ENCODE measurements around the gene CWC22. TPM values are rescaled to one million over a fixed set of nuclear protein-coding genes. Genes with fewer than 3 reads are reported as not detected.
"Not testable (repeated sequence)": the region's sequence is repeated elsewhere in the genome, so short reads cannot be mapped to it uniquely, and the experiment has no call there.

The CWC22 gene
- 23.3 TPM for polyA plus RNA-seq (2013)

- Histone ChIP-seq H3K9me3 (ENCODE audit: control extremely low read depth in 1 of 5, control insufficient read depth in 4 of 5, insufficient read depth in 2 of 5, low read depth in 1 of 5, low read length in 4 of 5) (no peaks in the 10 kb centered on the region), H3K4me1 (ENCODE audit: control extremely low read depth in 1 of 4, control insufficient read depth in 4 of 4, insufficient read depth in 4 of 4, low read length in 3 of 4) (peaks cover 6 to 56% (median 23%) of the 10 kb centered on the region in 4 experiments), H3K27ac (ENCODE audit: insufficient read depth in 1 of 2, low read depth in 1 of 2, low read length in 2 of 2, poor library complexity in 1 of 2, severe bottlenecking in 2 of 2) (peak within 1 kb of the TSS; percentile 99 to 100), H3K4me3 (ENCODE audit: control insufficient read depth in 1 of 7, extremely low read depth in 1 of 7, insufficient read depth in 4 of 7, low read depth in 2 of 7, low read length in 6 of 7) (peak within 1 kb of the TSS; percentile 89 to 100 (median 97)), H3K27me3 (replicated peaks in 2 of 5; ENCODE audit: control insufficient read depth in 4 of 5, insufficient read depth in 5 of 5, low read length in 4 of 5) (no peaks in the 10 kb centered on the region), H3K36me3 (ENCODE audit: control insufficient read depth in 4 of 4, insufficient read depth in 4 of 4, low read length in 3 of 4) (no peaks in the 10 kb centered on the region)
- WGBS (ENCODE audit: insufficient coverage), result 0% methylated on average over 38 of the region's 46 CpGs
- POLR2A ChIA-PET, result interaction anchor here (1.0 to 1.1 kb wide), 2 partner anchors 10 to 13 kb away, joined by 3 read pairs; no protein-coding TSS in a partner anchor
- CTCF ChIA-PET, result interaction anchor here (1.0 to 1.4 kb wide), 2 partner anchors 9 to 71 kb away, joined by 3 to 4 read pairs; no protein-coding TSS in a partner anchor
- DNase-seq, result peak; percentile 96 to 98 (median 98)
Measured at GRCh38 chr2:180006781-180007579, at the start of gene CWC22. Gene CWC22 (minus strand): TSS chr2:180007297. CDS start chr2:179993341, 13,956 bp downstream.

- Histone ChIP-seq H3K27ac (ENCODE audit: insufficient read depth in 1 of 2, low read depth in 1 of 2, low read length in 2 of 2, poor library complexity in 1 of 2, severe bottlenecking in 2 of 2) (no peak overlapping the region), H3K4me1 (ENCODE audit: control extremely low read depth in 1 of 4, control insufficient read depth in 4 of 4, insufficient read depth in 4 of 4, low read length in 3 of 4) (no peaks in the 10 kb centered on the region), H3K9me3 (ENCODE audit: control extremely low read depth in 1 of 5, control insufficient read depth in 4 of 5, insufficient read depth in 2 of 5, low read depth in 1 of 5, low read length in 4 of 5) (no peaks in the 10 kb centered on the region), H3K27me3 (replicated peaks in 2 of 5; ENCODE audit: control insufficient read depth in 4 of 5, insufficient read depth in 5 of 5, low read length in 4 of 5) (no peaks in the 10 kb centered on the region), H3K4me3 (ENCODE audit: control insufficient read depth in 1 of 7, extremely low read depth in 1 of 7, insufficient read depth in 4 of 7, low read depth in 2 of 7, low read length in 6 of 7) (no peak overlapping the region), H3K36me3 (ENCODE audit: control insufficient read depth in 4 of 4, insufficient read depth in 4 of 4, low read length in 3 of 4) (no peaks in the 10 kb centered on the region)
- POLR2A ChIA-PET, result no interaction called here
- CTCF ChIA-PET, result no interaction called here
- WGBS (ENCODE audit: insufficient coverage), result 90% methylated on average over 15 of the region's 15 CpGs
- DNase-seq, result no peak
Measured at GRCh38 chr2:180056367-180057118, 49.4 kb upstream of the CWC22 start.

- H3K27me3 ChIP-seq (replicated peaks in 2 of 5; ENCODE audit: control insufficient read depth in 4 of 5, insufficient read depth in 5 of 5, low read length in 4 of 5); POLR2A ChIA-PET; H3K9me3 ChIP-seq (ENCODE audit: control extremely low read depth in 1 of 5, control insufficient read depth in 4 of 5, insufficient read depth in 2 of 5, low read depth in 1 of 5, low read length in 4 of 5); H3K4me3 ChIP-seq (ENCODE audit: control insufficient read depth in 1 of 7, extremely low read depth in 1 of 7, insufficient read depth in 4 of 7, low read depth in 2 of 7, low read length in 6 of 7); DNase-seq; CTCF ChIA-PET; H3K4me1 ChIP-seq (ENCODE audit: control extremely low read depth in 1 of 4, control insufficient read depth in 4 of 4, insufficient read depth in 4 of 4, low read length in 3 of 4); H3K36me3 ChIP-seq (ENCODE audit: control insufficient read depth in 4 of 4, insufficient read depth in 4 of 4, low read length in 3 of 4); H3K27ac ChIP-seq (ENCODE audit: insufficient read depth in 1 of 2, low read depth in 1 of 2, low read length in 2 of 2, poor library complexity in 1 of 2, severe bottlenecking in 2 of 2): not testable (repeated sequence)
- WGBS (ENCODE audit: insufficient coverage), result no CpG with 5 or more reads among the region's 1 CpG
Measured at GRCh38 chr2:180054576-180054975, 47.5 kb upstream of the CWC22 start.

GRCh38 chr2:180050246-180050645 is 43.1 kb upstream of the CWC22 start:
- ChIA-PET POLR2A (no interaction called here), CTCF (no interaction called here)
- H3K36me3 ChIP-seq (ENCODE audit: control insufficient read depth in 4 of 4, insufficient read depth in 4 of 4, low read length in 3 of 4), result no peaks in the 10 kb centered on the region
- DNase-seq, result no peak
- no peak overlapping the region for H3K27ac ChIP-seq (ENCODE audit: insufficient read depth in 1 of 2, low read depth in 1 of 2, low read length in 2 of 2, poor library complexity in 1 of 2, severe bottlenecking in 2 of 2)
- WGBS (ENCODE audit: insufficient coverage), result 74% methylated on average over 3 of the region's 3 CpGs
- H3K4me3 ChIP-seq (ENCODE audit: control insufficient read depth in 1 of 7, extremely low read depth in 1 of 7, insufficient read depth in 4 of 7, low read depth in 2 of 7, low read length in 6 of 7), result no peak overlapping the region
- no peaks in the 10 kb centered on the region for H3K9me3 ChIP-seq (ENCODE audit: control extremely low read depth in 1 of 5, control insufficient read depth in 4 of 5, insufficient read depth in 2 of 5, low read depth in 1 of 5, low read length in 4 of 5)
- no peaks in the 10 kb centered on the region for H3K4me1 ChIP-seq (ENCODE audit: control extremely low read depth in 1 of 4, control insufficient read depth in 4 of 4, insufficient read depth in 4 of 4, low read length in 3 of 4)
- no peaks in the 10 kb centered on the region for H3K27me3 ChIP-seq (replicated peaks in 2 of 5; ENCODE audit: control insufficient read depth in 4 of 5, insufficient read depth in 5 of 5, low read length in 4 of 5)

GRCh38 chr2:180048251-180048650 is 41.2 kb upstream of the CWC22 start:
- H3K27me3 ChIP-seq (replicated peaks in 2 of 5; ENCODE audit: control insufficient read depth in 4 of 5, insufficient read depth in 5 of 5, low read length in 4 of 5), result no peaks in the 10 kb centered on the region
- ChIA-PET CTCF (no interaction called here), POLR2A (no interaction called here)
- no CpG with 5 or more reads among the region's 1 CpG for whole genome bisulfite sequencing (ENCODE audit: insufficient coverage)
- H3K27ac ChIP-seq (ENCODE audit: insufficient read depth in 1 of 2, low read depth in 1 of 2, low read length in 2 of 2, poor library complexity in 1 of 2, severe bottlenecking in 2 of 2), result no peak overlapping the region
- no peaks in the 10 kb centered on the region for H3K9me3 ChIP-seq (ENCODE audit: control extremely low read depth in 1 of 5, control insufficient read depth in 4 of 5, insufficient read depth in 2 of 5, low read depth in 1 of 5, low read length in 4 of 5)
- DNase-seq, result no peak
- H3K4me1 ChIP-seq (ENCODE audit: control extremely low read depth in 1 of 4, control insufficient read depth in 4 of 4, insufficient read depth in 4 of 4, low read length in 3 of 4), result no peaks in the 10 kb centered on the region
- H3K4me3 ChIP-seq (ENCODE audit: control insufficient read depth in 1 of 7, extremely low read depth in 1 of 7, insufficient read depth in 4 of 7, low read depth in 2 of 7, low read length in 6 of 7), result no peak overlapping the region
- no peaks in the 10 kb centered on the region for H3K36me3 ChIP-seq (ENCODE audit: control insufficient read depth in 4 of 4, insufficient read depth in 4 of 4, low read length in 3 of 4)

GRCh38 chr2:180046776-180047175 is 39.7 kb upstream of the CWC22 start:
- H3K27ac ChIP-seq (ENCODE audit: insufficient read depth in 1 of 2, low read depth in 1 of 2, low read length in 2 of 2, poor library complexity in 1 of 2, severe bottlenecking in 2 of 2), result no peak overlapping the region
- H3K27me3 ChIP-seq (replicated peaks in 2 of 5; ENCODE audit: control insufficient read depth in 4 of 5, insufficient read depth in 5 of 5, low read length in 4 of 5), result no peaks in the 10 kb centered on the region
- no peaks in the 10 kb centered on the region for H3K4me1 ChIP-seq (ENCODE audit: control extremely low read depth in 1 of 4, control insufficient read depth in 4 of 4, insufficient read depth in 4 of 4, low read length in 3 of 4)
- ChIA-PET POLR2A (no interaction called here), CTCF (no interaction called here)
- DNase-seq, result no peak
- no peaks in the 10 kb centered on the region for H3K36me3 ChIP-seq (ENCODE audit: control insufficient read depth in 4 of 4, insufficient read depth in 4 of 4, low read length in 3 of 4)
- H3K4me3 ChIP-seq (ENCODE audit: control insufficient read depth in 1 of 7, extremely low read depth in 1 of 7, insufficient read depth in 4 of 7, low read depth in 2 of 7, low read length in 6 of 7), result no peak overlapping the region
- no peaks in the 10 kb centered on the region for H3K9me3 ChIP-seq (ENCODE audit: control extremely low read depth in 1 of 5, control insufficient read depth in 4 of 5, insufficient read depth in 2 of 5, low read depth in 1 of 5, low read length in 4 of 5)

GRCh38 chr2:180046202-180046601 is 39.1 kb upstream of the CWC22 start:
- Histone ChIP-seq H3K36me3 (ENCODE audit: control insufficient read depth in 4 of 4, insufficient read depth in 4 of 4, low read length in 3 of 4) (no peaks in the 10 kb centered on the region), H3K4me1 (ENCODE audit: control extremely low read depth in 1 of 4, control insufficient read depth in 4 of 4, insufficient read depth in 4 of 4, low read length in 3 of 4) (no peaks in the 10 kb centered on the region), H3K27me3 (replicated peaks in 2 of 5; ENCODE audit: control insufficient read depth in 4 of 5, insufficient read depth in 5 of 5, low read length in 4 of 5) (no peaks in the 10 kb centered on the region), H3K27ac (ENCODE audit: insufficient read depth in 1 of 2, low read depth in 1 of 2, low read length in 2 of 2, poor library complexity in 1 of 2, severe bottlenecking in 2 of 2) (no peak overlapping the region), H3K4me3 (ENCODE audit: control insufficient read depth in 1 of 7, extremely low read depth in 1 of 7, insufficient read depth in 4 of 7, low read depth in 2 of 7, low read length in 6 of 7) (no peak overlapping the region), H3K9me3 (ENCODE audit: control extremely low read depth in 1 of 5, control insufficient read depth in 4 of 5, insufficient read depth in 2 of 5, low read depth in 1 of 5, low read length in 4 of 5) (no peaks in the 10 kb centered on the region)
- 100% methylated on average over 1 of the region's 1 CpG for WGBS (ENCODE audit: insufficient coverage)
- CTCF ChIA-PET, result no interaction called here
- POLR2A ChIA-PET, result no interaction called here
- DNase-seq, result no peak

Data from common myeloid progenitor, CD34-positive (primary cell).